Measurements from ENCODE around the gene ZNF22.

GRCh38 chr10:44968091-44968490 is 32.6 kb upstream of the ZNF22 start:
- TF ChIP-seq CTCF (IDR thresholded peaks at IDR 0.05) = no peak
- TF ChIP-seq POLR2A (IDR thresholded peaks at IDR 0.05) = no peak

Data from body of pancreas (tissue), 4 donors.